NCI-H1092 treated with DMSO at 0.1 percent for 48 hours (cell line): ENCODE results near the gene PDZD2.
"Not testable (repeated sequence)": the region's sequence is repeated elsewhere in the genome, so short reads cannot be mapped to it uniquely, and the experiment has no call there.

Experiments used
- DNase-seq: peaks from one replicate; lab custom pipeline; 2025; lab: John Stamatoyannopoulos, UW

The PDZD2 gene

DNA sequence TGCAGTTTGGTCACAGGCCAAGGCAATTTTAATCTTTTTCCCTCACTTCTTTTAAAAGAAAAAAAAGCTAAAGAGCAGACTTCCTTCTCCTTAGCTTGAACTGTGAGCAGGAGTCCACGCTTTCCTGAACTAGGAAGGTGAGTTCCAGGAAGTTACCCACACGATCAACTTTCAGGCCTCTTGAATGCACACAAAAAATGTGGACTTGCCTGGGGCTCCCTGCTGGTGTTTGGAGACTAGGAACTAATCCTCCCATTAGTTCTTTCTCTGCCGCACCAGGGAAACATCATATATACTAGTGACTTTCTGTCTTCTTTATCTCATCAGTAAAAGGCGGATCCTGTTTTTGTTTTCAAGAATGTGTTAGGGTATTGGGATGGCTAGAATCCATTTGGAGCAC, 295.2 kb downstream of the PDZD2 start:
- no peak for DNase-seq

DNA sequence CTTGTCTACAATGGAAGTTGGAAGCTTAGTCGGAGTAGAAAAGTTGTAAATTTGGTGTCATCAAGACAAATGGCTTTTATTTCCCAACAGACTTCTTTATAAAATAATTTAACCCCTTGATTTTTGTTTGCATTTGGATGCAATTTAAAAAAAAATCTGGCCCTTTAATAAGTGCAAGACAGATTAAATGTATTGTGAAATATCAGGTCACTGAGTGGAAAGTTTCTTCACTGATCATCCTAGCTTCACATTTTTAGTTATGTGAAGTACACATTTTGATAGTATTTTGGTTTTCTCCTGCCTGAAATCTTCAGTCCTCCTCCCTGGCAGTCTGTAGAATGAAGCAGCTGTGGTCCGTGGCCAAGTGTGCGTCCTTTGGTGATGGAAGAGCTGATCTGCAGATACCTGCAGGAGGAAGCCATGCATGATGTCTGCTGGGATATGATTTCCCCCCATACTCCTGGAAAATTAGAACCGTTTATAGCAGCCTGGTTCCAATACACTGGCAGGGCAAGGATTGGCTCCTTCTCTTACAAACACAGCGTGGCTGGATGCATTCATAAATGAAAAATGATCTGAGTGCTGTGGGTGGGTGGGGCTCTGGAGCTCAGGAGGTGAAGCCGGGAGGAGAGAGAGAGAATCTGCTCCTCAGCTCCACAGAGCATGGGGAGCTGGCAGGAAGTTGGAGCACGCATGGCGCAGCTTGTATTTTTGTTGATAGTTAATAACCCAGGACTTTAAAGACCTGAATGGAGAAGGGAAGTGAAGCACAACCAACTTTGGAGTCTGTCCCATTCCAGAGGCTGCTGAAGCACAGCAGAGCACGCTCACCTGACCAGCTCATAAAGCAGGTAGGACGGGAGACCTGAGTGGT, 296.8 kb downstream of the PDZD2 start:
- DNase-seq, result no peak

DNA sequence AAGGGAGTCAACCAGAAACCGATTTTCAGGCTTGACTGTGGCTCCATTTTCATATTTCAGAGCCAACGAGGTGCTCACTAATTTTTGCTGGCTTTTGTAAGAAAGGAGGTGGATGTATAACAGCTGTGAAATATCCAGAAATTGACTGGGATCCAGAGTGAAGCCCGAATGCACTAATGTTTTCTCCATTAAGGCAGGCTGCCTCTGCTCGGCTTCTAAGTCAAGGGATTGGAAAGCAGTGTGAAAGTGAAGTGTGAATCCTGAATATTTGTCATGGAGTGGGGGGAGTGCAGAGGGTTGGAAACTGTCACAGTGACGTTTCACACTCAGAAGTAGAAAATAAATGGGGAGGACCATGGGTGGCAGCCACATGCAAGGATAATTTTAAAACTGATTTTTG, 297.8 kb downstream of the PDZD2 start:
- DNase-seq, result no peak

DNA sequence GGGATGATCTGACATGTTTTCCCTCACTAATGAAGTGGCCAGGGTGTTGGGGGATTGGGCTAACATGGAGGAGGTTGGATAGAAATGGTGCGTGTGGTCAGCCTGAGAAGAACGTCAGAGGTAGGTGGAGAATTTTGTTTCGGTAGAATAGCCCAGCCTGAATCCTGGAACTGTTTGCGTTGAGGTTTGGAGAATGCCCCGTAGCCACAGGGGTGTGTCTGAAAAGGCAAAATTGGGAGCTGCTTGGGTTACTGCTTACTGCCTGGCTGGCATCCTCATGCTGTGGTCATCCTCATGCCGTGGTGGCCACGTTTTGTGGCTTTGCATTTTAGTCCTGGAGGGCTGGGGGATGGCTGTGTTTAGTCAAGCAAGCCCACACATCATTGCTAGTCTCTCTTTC, 298.3 kb downstream of the PDZD2 start:
- no peak for DNase-seq

DNA sequence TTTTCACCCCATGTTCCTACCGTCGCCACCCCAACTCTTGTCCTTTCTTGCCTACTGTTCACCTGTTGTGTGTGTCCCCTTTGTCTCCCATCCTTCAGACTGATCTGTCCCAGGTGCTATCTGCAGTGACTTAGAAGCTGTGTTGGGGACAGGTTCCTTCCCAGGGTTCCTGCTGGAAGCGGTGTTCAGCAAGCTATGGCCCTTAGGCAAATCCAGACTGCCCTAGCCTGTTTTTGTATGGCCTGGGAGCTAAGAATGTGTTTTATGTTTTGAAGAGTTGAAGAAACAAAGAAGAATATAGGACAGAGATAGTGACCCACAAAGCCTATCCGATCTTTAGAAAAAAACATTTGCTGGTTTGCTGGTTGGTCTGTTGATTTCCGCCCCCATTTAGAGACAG, 298.8 kb downstream of the PDZD2 start:
- DNase-seq, result no peak

DNA sequence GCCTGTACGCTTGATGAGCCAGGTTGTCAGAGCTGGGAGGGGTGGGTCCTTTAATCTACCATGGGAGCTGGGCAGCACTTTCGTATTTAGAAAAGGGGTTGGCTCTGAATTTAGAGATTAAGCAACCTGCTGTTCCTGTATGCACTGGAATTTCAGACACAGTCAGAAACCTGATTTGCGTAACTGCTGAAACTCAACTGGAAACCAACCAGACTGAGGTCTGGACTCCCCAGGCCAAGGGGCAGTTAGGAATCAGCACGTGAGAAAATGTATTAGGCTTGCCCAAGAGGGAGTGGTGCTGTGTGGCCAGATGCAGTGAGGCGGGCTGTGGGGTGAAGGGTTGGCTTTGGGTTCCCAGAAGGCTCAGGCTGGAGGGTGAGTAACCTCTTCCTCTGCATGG, 300.2 kb downstream of the PDZD2 start:
- DNase-seq, result no peak

DNA sequence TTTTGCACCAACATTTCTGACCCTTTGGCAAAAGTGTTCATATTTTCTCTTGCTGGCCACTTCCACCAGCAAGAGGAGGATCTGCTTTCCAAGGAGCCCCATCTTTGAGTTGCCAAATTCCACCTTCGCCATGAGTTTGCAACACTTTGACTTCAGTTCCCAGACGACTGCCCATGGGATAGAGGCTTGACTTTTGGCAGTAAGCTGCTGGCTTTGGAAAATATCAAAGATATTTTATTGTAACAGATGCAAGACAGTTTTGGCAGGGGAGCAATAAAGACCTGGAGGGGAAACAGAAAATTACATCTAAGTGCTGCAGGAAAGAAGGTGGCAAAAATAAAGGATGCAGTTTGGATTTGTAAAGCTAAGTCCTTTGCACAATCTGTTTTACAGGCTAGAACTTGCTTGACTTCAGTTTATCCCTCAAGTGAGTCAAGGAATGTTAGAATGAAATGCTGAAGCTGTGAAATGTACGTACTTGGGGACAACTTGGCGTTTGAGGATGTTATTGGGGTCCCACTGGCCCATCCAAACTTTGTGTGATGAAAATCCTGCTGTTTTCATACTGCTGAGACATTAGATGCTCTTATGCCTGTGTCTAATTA, 302.3 kb downstream of the PDZD2 start:
- no peak for DNase-seq

DNA sequence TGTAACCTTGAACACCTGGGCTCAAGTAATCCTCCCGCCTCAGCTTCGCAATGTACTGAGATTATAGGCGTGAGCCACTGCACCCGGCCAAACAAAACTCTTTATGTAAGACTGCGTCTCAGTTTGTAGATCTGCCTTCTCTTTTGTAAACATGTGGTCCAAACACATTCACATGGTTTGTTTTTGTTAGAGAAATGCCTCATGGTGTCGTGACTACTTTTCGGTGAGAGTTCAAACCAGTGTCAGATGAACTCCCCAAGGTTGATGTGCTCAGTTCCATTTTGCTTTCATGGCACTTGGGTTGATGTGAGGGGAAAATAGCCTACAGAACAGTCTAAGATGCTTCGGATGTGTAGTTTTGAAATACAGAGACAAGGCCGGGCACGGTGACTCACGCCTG, 303.6 kb downstream of the PDZD2 start:
- DNase-seq, result no peak

DNA sequence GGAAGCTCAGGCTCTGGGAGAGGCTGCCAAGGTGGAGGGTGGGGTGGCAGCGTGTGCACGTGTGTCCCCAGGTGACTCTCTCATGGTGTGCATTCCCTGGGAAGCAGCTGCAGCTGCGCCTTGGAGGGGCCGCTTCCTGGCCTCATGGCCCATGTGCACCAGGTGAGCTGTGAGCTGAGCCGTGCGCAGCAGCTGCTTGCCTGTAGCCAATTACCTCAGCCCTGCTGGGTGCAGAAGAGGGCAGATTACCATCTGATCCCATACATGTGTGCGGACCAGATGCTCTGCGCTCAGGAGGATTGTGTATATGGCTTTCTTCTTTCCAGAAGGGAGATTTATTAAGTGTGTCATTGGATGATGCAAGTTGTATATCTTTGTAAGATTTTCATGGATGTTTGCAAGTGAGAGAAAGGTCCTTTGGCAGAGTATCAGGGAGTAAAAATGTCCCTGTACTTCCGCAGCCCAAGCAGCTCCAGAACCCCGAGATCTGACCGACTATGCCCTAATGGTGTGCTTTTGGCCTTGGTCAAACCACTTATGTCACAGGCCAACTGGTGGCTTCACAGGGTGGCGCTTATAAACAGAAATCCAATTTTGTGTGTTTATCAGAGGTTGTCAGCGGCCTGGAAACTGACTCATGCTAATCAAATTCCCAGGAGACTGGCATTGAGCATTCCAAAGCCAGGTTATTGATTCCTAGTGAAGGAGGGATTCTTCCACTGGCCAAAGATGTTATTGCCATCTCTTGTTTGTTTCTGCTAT, 305.9 kb downstream of the PDZD2 start:
- DNase-seq, result no peak

DNA sequence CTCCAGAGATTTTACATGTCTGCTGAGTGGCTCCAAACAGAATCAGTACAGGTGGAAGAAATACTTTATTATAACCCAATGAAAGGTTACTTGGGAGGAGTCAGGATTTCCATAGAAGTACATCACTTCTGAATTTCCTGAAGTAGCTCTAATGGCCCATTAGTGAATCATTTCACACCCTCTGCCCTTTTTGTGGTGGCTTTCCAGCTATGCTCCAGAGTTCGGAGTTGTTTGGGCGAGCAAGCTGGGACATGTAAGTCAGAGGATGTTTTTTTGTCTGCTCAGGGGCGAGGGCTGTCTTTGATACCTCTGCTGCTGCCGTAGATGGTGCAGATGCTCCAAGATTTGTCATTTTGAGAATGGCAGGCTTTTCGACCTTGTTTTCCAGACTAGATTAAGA, 309.1 kb downstream of the PDZD2 start:
- DNase-seq, result no peak

DNA sequence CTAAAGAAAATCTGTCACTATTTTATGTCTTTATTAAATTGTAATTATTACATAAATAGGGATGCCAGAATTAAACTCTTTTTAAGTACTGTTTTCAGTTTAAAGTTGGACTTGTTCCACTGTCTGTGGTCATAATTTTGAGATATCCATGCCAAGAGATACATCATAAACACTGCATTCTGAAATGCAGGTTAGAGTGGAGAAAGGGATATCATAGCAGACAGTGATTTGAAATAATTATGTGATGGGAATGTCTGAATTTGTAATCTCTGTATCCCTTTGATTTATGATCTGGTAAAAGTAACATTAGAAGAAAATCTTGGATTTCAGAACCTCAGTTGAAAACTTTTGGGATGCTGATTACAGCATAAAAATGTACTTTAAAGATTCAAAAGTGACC, 313.1 kb downstream of the PDZD2 start:
- no peak for DNase-seq

DNA sequence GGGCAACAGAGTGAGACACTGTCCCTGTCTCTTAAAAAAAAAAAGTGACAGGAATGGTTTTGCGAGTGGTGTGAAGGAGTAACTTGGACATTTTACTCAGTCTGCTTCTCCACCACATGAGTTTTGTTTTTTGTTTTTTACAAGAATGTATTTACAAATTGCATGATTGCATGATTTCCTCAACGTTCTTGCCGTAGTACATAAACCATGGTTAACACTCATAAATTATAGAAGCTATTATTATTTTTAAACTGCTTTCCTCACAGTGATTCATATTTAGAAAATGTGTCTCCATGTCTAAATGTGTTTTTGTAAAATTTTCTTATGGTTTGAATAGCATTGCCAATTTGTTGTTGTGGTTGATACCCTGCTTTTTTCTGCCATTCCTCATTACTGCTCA, 315.2 kb downstream of the PDZD2 start:
- no peak for DNase-seq

DNA sequence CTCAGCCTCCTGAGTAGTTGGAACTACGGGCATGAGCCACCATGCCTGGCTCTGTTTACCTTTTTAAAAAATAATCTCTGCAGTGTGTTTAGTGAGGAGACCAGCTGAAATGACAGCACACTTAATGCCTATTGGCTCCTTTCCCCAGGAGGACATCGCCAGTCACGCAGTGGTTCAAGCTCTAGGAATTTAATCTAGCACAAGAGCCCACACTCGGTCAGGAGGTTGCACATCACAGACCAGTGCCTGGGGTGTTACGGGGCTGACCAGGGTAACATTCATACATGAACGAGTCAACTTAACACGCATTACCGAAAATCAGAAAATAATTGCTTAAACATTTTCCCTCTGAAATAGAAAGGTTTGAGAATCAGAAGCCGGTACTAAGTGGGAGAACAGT, 318.2 kb downstream of the PDZD2 start:
- DNase-seq, result no peak

DNA sequence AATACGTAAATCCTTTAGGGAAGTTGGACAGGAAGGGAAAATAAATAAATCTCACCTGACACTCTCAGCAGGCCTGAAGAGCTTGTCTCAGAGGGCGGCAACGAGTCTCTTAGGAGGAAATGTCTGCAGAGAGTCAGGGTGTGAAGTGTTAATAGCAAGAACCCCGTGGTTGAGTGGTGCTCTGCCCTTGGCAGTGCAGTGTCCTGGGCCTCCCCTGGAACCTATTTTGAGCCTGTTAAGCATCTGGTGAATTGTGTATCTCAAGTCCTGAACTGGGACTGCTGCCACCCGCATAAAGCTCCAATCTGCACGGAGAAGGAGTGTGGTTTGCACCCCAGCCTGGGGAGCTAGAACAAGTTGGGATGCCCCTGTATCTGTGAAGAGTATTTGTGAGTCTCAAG, 323.4 kb downstream of the PDZD2 start:
- no peak for DNase-seq

DNA sequence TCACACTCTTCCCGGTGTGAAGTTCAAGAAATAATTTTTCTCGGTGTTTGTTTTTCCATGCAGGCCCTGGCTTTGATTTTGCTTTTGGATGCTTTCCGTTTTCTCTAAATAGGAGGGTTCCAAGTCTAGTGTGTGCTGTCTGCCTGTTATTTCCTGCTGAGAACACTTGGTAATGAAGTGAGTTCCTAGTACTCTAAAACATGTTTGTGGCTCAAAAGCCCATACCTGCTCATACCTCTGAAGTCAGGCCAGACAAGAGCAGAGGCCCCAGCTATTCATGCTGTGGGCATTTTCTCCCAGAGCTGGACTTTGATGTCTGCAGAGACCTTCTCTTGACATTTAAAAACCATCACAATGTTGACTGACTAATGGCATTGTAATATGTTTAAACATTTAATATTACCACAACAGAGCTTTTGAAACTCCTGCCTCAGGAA, 324.0 kb downstream of the PDZD2 start:
- DNase-seq, result no peak

DNA sequence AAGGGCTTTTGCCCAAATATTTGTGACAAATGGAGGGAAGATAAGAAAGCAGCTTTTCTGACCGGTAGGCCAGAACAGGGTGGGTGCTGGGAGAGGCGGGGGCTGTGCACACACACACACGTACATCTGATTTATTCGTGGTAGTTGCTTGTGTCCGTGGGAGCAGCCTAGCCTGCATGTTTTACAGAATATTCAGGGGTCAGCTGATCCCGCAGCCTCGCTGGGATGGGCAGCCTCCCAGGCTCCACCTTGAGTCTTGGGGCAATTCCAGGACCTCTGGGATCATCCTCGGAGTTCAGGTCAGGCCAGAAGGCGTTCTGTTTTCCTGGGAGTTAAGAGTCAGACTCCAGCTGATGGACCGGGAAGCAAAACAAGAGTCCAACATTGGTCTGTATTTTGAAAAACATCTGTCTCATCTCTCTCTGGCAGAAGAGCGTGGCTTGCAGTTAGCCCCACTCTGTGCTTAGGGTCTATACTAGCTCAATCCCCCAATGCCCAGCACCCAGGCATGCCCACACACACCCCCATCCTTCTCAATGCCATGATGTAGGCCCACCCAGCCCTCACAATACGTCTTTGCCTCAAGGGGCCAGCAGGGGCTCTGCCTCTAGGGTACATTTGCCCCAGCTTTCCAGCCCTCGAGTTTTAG, 324.6 kb downstream of the PDZD2 start:
- DNase-seq, result no peak

DNA sequence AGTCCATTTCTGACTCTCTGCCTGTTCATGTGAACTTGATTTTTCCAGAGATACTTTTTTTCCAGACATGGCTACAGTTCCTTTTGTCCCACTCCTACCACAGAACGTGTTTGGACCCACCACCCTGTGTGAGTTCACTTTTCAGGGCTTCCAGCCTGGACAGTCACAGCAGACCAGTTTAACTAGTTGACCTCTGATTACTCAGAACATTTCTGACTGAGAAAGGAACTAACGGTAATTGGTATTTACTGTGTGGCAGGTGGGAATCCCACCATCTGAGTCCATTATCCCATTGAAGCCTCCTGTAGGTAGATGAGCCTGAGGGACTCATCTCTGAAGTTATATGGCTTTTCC, 325.1 kb downstream of the PDZD2 start:
- no peak for DNase-seq

DNA sequence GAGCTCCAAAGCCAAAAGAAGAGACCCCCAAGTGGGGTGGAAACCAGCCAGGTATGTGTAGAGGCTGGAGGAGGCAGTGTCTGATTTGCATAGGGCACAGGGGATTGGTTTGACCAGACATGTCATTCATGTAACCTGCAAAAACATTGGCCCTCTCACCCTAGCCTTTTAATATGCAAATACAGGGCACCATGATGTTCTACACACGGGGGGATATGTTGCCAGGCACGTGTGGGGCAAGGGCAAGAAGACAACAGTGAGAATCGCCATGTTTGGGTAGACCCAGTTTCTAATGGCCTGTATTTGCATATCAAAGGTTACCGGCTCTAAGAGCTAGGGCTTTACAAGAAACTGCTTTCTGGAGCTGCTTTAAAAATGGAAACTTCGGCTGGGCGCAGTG, 326.3 kb downstream of the PDZD2 start:
- DNase-seq, result no peak

DNA sequence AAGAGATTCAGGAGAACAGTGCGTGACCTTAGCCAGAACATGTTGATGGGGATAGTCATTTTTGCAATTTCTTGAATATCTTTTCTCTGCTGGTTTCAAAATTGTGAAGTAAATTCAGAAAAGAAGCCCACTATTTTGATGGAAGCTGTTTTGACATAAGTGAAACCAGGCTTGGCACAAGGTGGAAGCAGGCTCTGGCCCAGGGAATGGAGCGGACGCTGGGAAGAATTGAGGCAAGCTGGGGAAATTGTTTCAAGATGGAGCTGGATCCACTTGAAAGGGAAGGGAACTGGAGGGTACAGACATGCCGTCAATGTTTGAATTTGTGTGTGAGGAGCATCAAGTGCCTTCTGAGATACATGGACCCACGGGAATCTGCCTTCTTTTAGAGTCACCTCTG, 328.0 kb downstream of the PDZD2 start:
- no peak for DNase-seq

DNA sequence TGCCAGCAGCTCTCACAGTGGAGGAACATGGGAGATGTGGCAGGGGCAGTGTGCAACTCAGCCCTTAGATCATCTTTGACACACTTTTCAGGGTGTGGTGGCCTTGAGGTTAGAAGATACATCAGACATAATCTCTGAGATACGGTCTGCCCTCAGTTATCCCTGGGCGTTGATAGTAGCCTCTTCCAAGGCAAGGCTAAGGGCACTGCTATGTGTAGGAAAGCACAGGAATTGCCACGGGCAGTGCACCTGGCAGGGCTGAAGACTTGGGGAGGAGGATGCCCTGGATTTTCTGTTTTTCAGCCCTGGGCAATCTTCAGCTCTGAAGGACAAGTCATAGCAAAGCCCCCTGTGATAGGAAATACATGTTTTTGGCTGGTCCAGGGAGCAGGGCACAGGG, 328.5 kb downstream of the PDZD2 start:
- DNase-seq, result no peak

DNA sequence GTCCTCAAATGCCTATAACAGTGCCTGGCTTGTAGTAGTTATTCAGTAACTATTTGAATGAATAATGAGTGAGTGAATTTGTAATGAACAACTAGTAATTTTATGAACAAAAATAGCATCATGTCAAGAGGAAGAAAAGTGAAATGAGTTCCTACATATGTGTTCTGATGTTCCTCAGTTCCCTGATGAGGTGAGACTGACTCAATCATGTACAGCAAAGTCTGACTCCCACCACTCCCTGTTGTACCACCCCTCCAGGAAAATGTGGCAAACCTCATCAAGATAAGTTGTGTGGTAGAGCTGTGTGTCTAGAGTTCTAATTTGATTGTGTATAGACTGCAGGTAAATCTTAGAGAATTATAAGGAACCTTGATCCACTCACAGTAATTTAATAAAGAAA, 333.6 kb downstream of the PDZD2 start:
- no peak for DNase-seq

DNA sequence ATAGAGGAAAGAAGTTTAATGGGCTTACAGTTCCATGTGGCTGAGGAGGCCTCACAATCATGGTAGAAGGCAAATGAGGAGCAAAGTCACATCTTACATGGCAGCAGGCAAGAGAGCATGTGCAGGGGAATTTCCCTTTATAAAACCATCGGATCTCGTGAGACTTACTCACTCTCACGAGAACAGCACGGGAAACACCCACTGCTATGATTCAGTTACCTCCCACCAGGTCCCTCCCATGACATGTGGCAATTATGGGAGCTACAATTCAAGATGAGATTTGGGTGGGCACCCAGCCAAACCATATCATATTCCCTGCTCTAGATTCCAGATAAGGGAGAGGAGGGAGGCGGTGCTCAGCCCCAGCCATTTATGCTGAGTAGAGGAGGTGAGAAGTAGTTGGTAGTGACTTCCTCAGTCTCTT, 336.3 kb downstream of the PDZD2 start:
- not testable (repeated sequence) for DNase-seq

DNA sequence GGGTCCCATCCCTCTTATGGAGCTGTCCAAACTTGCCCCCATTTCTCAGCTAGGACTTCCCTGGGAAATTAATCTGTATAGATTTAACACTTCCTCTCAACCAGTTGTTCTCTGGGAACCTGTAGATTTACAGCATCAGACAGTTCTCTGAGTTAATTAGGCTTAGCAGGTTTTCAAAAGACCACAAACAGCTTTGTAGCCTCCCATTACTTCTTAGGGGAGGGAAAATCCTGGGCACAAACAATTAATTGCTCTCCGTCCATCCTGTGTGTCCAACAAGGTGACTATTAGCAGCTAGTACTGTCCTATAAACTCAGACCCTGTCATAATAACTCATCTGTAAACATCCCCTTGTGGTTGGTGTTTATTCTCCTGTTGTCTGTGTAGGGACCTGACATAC, 337.2 kb downstream of the PDZD2 start:
- no peak for DNase-seq
